NCI-H748 treated with DMSO at 0.1 percent for 48 hours (cell line): ENCODE measurements around the gene LINGO1.

Experiments
- DNase-seq: peaks from one replicate; lab custom pipeline; 2025; lab: John Stamatoyannopoulos, UW

The LINGO1 gene

GRCh38 chr15:77657634-77658238 lies 25.0 kb upstream of the LINGO1 start:
- DNase-seq, result no peak

GRCh38 chr15:77656294-77656693 lies 23.6 kb upstream of the LINGO1 start:
- DNase-seq, result no peak

- DNase-seq, result no peak
These were observed 22.3 kb upstream of the LINGO1 start for GRCh38 chr15:77654975-77655374.

- DNase-seq, result no peak
These were observed 21.2 kb upstream of the LINGO1 start for GRCh38 chr15:77653832-77654480.

GRCh38 chr15:77650265-77650664 lies 17.6 kb upstream of the LINGO1 start:
- no peak for DNase-seq

GRCh38 chr15:77649610-77650009 lies 16.9 kb upstream of the LINGO1 start:
- no peak for DNase-seq

GRCh38 chr15:77649017-77649416 lies 16.3 kb upstream of the LINGO1 start:
- DNase-seq, result no peak

- no peak for DNase-seq
These were observed 15.2 kb upstream of the LINGO1 start for GRCh38 chr15:77647961-77648360.

GRCh38 chr15:77646104-77646694 lies 13.5 kb upstream of the LINGO1 start:
- DNase-seq, result no peak

GRCh38 chr15:77645602-77646001 lies 12.9 kb upstream of the LINGO1 start:
- no peak for DNase-seq

GRCh38 chr15:77644543-77645247 lies 12.0 kb upstream of the LINGO1 start:
- no peak for DNase-seq

GRCh38 chr15:77643764-77644163 lies 11.1 kb upstream of the LINGO1 start:
- DNase-seq, result no peak

GRCh38 chr15:77642793-77643430 lies 10.2 kb upstream of the LINGO1 start:
- DNase-seq, result no peak

- DNase-seq, result no peak
These were observed 9.3 kb upstream of the LINGO1 start for GRCh38 chr15:77641999-77642398.

- no peak for DNase-seq
These were observed 7.9 kb upstream of the LINGO1 start for GRCh38 chr15:77640615-77641014.

GRCh38 chr15:77639431-77639830 lies 6.7 kb upstream of the LINGO1 start:
- no peak for DNase-seq

- DNase-seq, result no peak
These were observed 5.4 kb upstream of the LINGO1 start for GRCh38 chr15:77637851-77638692.

GRCh38 chr15:77636209-77636608 lies 3.5 kb upstream of the LINGO1 start:
- DNase-seq, result no peak

GRCh38 chr15:77634266-77634962 lies 1.7 kb upstream of the LINGO1 start:
- DNase-seq, result peak; percentile 18

- DNase-seq, result peak; percentile 15
These were observed 1.2 kb upstream of the LINGO1 start for GRCh38 chr15:77633913-77634265.
